OCI-LY1 (cell line): ENCODE results near the gene P4HTM.

Source experiments
- EZH2 ChIP-seq: fragments of 200-600 bp; sonication (generic), shearing (Covaris generic); IDR thresholded peaks from 2 replicates; pipeline ENCODE4 v1.8.0; 2017; ENCODE audit warnings: borderline replicate concordance, mixed run types, mild to moderate bottlenecking, antibody characterized with exemption, low read length, moderate library complexity, mixed read lengths
- TF ChIP-seq, protein P1 (sequence below): fragments of 200-600 bp; sonication (generic), shearing (Covaris generic); IDR thresholded peaks from 2 replicates; pipeline ENCODE4 v1.5.1; 2017; ENCODE audit warnings: mild to moderate bottlenecking, antibody characterized with exemption, low read length, moderate library complexity, mixed read lengths

DNA sequence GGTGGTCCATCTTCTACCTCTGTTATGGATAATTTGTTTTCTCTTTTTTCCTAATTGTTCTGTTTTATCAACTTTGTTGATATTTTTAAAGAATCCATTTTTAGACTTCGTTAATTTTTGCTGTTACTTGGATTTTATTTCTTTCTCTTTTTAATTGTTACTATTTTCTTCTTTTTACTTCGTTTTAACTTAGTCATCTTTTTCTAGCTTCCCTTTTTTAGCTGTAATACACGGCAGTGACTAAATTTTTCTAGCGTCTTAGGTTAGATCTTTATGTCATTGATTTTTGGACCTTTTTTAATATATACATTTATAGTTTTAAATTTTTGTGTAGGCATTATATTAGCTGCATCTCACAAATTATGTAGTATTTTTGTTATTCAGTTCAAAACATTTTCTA lies 38.3 kb upstream of the P4HTM start:
- TF ChIP-seq EZH2: no peak
- TF ChIP-seq, protein P1, sequence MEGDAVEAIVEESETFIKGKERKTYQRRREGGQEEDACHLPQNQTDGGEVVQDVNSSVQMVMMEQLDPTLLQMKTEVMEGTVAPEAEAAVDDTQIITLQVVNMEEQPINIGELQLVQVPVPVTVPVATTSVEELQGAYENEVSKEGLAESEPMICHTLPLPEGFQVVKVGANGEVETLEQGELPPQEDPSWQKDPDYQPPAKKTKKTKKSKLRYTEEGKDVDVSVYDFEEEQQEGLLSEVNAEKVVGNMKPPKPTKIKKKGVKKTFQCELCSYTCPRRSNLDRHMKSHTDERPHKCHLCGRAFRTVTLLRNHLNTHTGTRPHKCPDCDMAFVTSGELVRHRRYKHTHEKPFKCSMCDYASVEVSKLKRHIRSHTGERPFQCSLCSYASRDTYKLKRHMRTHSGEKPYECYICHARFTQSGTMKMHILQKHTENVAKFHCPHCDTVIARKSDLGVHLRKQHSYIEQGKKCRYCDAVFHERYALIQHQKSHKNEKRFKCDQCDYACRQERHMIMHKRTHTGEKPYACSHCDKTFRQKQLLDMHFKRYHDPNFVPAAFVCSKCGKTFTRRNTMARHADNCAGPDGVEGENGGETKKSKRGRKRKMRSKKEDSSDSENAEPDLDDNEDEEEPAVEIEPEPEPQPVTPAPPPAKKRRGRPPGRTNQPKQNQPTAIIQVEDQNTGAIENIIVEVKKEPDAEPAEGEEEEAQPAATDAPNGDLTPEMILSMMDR: no peak
